ENCODE measurements around the gene EDRF1. TPM values are rescaled to one million over a fixed set of nuclear protein-coding genes. Genes with fewer than 3 reads are reported as not detected.

EDRF1 gene
- total and polyA plus RNA-seq, 9 donors = 17.0 to 29.0 (median 23.5) TPM

- H3K4me3 ChIP-seq = no peak overlapping the region
- H3K27me3 ChIP-seq = no peaks in the 10 kb centered on the region
- no peak for DNase-seq
- intact Hi-C loops (cut with DNase I) = no loop called here
- H3K9me3 ChIP-seq = no peaks in the 10 kb centered on the region
- no peak for TF ChIP-seq POLR2A (IDR thresholded peaks at IDR 0.05)
- no peak for TF ChIP-seq CTCF (IDR thresholded peaks at IDR 0.05)
- TF ChIP-seq EP300 (IDR thresholded peaks at IDR 0.05) = no peak
- no peaks in the 10 kb centered on the region for H3K4me1 ChIP-seq (ENCODE audit: insufficient read depth)
- H3K27ac ChIP-seq = no peak overlapping the region
- 82 to 88% (median 87%) methylated on average over 5 of the region's 5 CpGs for WGBS, 3 donors
- no peaks in the 10 kb centered on the region for H3K36me3 ChIP-seq
These were observed 18.7 kb downstream of the EDRF1 start for GRCh38 chr10:125738206-125738605.

GRCh38 chr10:125739994-125740679, 20.6 kb downstream of the EDRF1 start:
- WGBS, 3 donors = 84 to 88% (median 84%) methylated on average over 7 of the region's 7 CpGs
- Histone ChIP-seq H3K9me3 (no peaks in the 10 kb centered on the region), H3K27ac (no peak overlapping the region), H3K4me1 (ENCODE audit: insufficient read depth) (no peaks in the 10 kb centered on the region), H3K4me3 (no peak overlapping the region), H3K27me3 (no peaks in the 10 kb centered on the region), H3K36me3 (no peaks in the 10 kb centered on the region)
- TF ChIP-seq CTCF (IDR thresholded peaks at IDR 0.05) = no peak
- no peak for TF ChIP-seq POLR2A (IDR thresholded peaks at IDR 0.05)
- TF ChIP-seq EP300 (IDR thresholded peaks at IDR 0.05) = no peak
- no peak for DNase-seq
- intact Hi-C loops (cut with DNase I) = no loop called here

- H3K27ac ChIP-seq = no peak overlapping the region
- no peak for DNase-seq
- no peaks in the 10 kb centered on the region for H3K36me3 ChIP-seq
- no peaks in the 10 kb centered on the region for H3K27me3 ChIP-seq
- no peak for TF ChIP-seq EP300 (IDR thresholded peaks at IDR 0.05)
- 12 to 21% (median 13%) methylated on average over 2 of the region's 2 CpGs for WGBS, 3 donors
- no peaks in the 10 kb centered on the region for H3K4me1 ChIP-seq (ENCODE audit: insufficient read depth)
- intact Hi-C loops (cut with DNase I) = no loop called here
- no peak overlapping the region for H3K4me3 ChIP-seq
- no peaks in the 10 kb centered on the region for H3K9me3 ChIP-seq
These were observed 23.0 kb downstream of the EDRF1 start for GRCh38 chr10:125742465-125742864.

GRCh38 chr10:125744909-125745308, 25.4 kb downstream of the EDRF1 start:
- Histone ChIP-seq H3K27me3 (no peaks in the 10 kb centered on the region), H3K36me3 (no peaks in the 10 kb centered on the region), H3K4me3 (no peak overlapping the region), H3K27ac (no peak overlapping the region), H3K4me1 (ENCODE audit: insufficient read depth) (no peaks in the 10 kb centered on the region), H3K9me3 (no peaks in the 10 kb centered on the region)
- intact Hi-C loops (cut with DNase I) = no loop called here
- 85 to 97% (median 91%) methylated on average over 2 of the region's 2 CpGs for WGBS, 3 donors
- DNase-seq = no peak
- TF ChIP-seq CTCF (IDR thresholded peaks at IDR 0.05) (no peak), POLR2A (IDR thresholded peaks at IDR 0.05) (no peak), EP300 (IDR thresholded peaks at IDR 0.05) (no peak)

GRCh38 chr10:125747417-125747816, 27.9 kb downstream of the EDRF1 start:
- Histone ChIP-seq H3K9me3 (no peaks in the 10 kb centered on the region), H3K4me1 (ENCODE audit: insufficient read depth) (no peaks in the 10 kb centered on the region), H3K27ac (no peak overlapping the region), H3K36me3 (no peaks in the 10 kb centered on the region), H3K4me3 (no peak overlapping the region), H3K27me3 (no peaks in the 10 kb centered on the region)
- 56 to 76% (median 67%) methylated on average over 5 of the region's 5 CpGs for WGBS, 3 donors
- intact Hi-C loops (cut with DNase I) = no loop called here
- no peak for TF ChIP-seq POLR2A (IDR thresholded peaks at IDR 0.05)
- no peak for TF ChIP-seq EP300 (IDR thresholded peaks at IDR 0.05)
- TF ChIP-seq CTCF (IDR thresholded peaks at IDR 0.05) = no peak
- DNase-seq = no peak
